ENCODE data around the gene GRIP1.

GRIP1 gene

GRCh38 chr12:66620688-66621087 lies 58.2 kb downstream of the GRIP1 start:
- no peak overlapping the region for H3K27ac Mint-ChIP-seq

GRCh38 chr12:66620026-66620425 lies 58.9 kb downstream of the GRIP1 start:
- peaks cover 28% of the 10 kb centered on the region for H3K4me1 Mint-ChIP-seq (ENCODE audit: low read depth)
- intact Hi-C loops (cut with micrococcal nuclease), result no loop called here
- H3K4me3 Mint-ChIP-seq, result no peak overlapping the region
- no peaks in the 10 kb centered on the region for H3K9me3 Mint-ChIP-seq
- no peaks in the 10 kb centered on the region for H3K27me3 Mint-ChIP-seq
- H3K27ac Mint-ChIP-seq, result no peak overlapping the region
- H3K36me3 Mint-ChIP-seq (ENCODE audit: low read depth), result no peaks in the 10 kb centered on the region

More at GRCh38 chr12:66620688-66621087, 58.2 kb downstream of the GRIP1 start:
- intact Hi-C loops (cut with micrococcal nuclease), result no loop called here
- H3K27me3 Mint-ChIP-seq, result no peaks in the 10 kb centered on the region
- H3K4me3 Mint-ChIP-seq, result no peak overlapping the region
- H3K9me3 Mint-ChIP-seq, result no peaks in the 10 kb centered on the region
- peaks cover 28% of the 10 kb centered on the region for H3K4me1 Mint-ChIP-seq (ENCODE audit: low read depth)
- H3K36me3 Mint-ChIP-seq (ENCODE audit: low read depth), result no peaks in the 10 kb centered on the region

- no peaks in the 10 kb centered on the region for H3K36me3 Mint-ChIP-seq (ENCODE audit: low read depth)
- intact Hi-C loops (cut with micrococcal nuclease), result no loop called here
- H3K4me3 Mint-ChIP-seq, result no peak overlapping the region
- peaks cover 24% of the 10 kb centered on the region for H3K4me1 Mint-ChIP-seq (ENCODE audit: low read depth)
- no peaks in the 10 kb centered on the region for H3K27me3 Mint-ChIP-seq
- no peaks in the 10 kb centered on the region for H3K9me3 Mint-ChIP-seq
- no peak overlapping the region for H3K27ac Mint-ChIP-seq
Measured at GRCh38 chr12:66617991-66618390, 60.9 kb downstream of the GRIP1 start.

- Mint-ChIP-seq H3K27ac (no peak overlapping the region), H3K4me3 (no peak overlapping the region), H3K4me1 (ENCODE audit: low read depth) (no peaks in the 10 kb centered on the region), H3K36me3 (ENCODE audit: low read depth) (no peaks in the 10 kb centered on the region), H3K9me3 (no peaks in the 10 kb centered on the region), H3K27me3 (no peaks in the 10 kb centered on the region)
- intact Hi-C loops (cut with micrococcal nuclease), result no loop called here
Measured at GRCh38 chr12:66612090-66612775, 66.6 kb downstream of the GRIP1 start.

GRCh38 chr12:66607147-66607546 lies 71.7 kb downstream of the GRIP1 start:
- Mint-ChIP-seq H3K9me3 (no peaks in the 10 kb centered on the region), H3K36me3 (ENCODE audit: low read depth) (no peaks in the 10 kb centered on the region), H3K27ac (no peak overlapping the region), H3K27me3 (no peaks in the 10 kb centered on the region), H3K4me1 (ENCODE audit: low read depth) (no peaks in the 10 kb centered on the region), H3K4me3 (no peak overlapping the region)
- intact Hi-C loops (cut with micrococcal nuclease), result no loop called here

GRCh38 chr12:66605293-66605692 lies 73.6 kb downstream of the GRIP1 start:
- no peak overlapping the region for H3K27ac Mint-ChIP-seq
- no peak overlapping the region for H3K4me3 Mint-ChIP-seq
- H3K27me3 Mint-ChIP-seq, result no peaks in the 10 kb centered on the region
- no peaks in the 10 kb centered on the region for H3K4me1 Mint-ChIP-seq (ENCODE audit: low read depth)
- no peaks in the 10 kb centered on the region for H3K9me3 Mint-ChIP-seq
- intact Hi-C loops (cut with micrococcal nuclease), result no loop called here
- H3K36me3 Mint-ChIP-seq (ENCODE audit: low read depth), result no peaks in the 10 kb centered on the region

- H3K27ac Mint-ChIP-seq, result no peak overlapping the region
- H3K27me3 Mint-ChIP-seq, result no peaks in the 10 kb centered on the region
- intact Hi-C loops (cut with micrococcal nuclease), result no loop called here
- no peaks in the 10 kb centered on the region for H3K9me3 Mint-ChIP-seq
- no peaks in the 10 kb centered on the region for H3K36me3 Mint-ChIP-seq (ENCODE audit: low read depth)
- H3K4me1 Mint-ChIP-seq (ENCODE audit: low read depth), result no peaks in the 10 kb centered on the region
- H3K4me3 Mint-ChIP-seq, result no peak overlapping the region
Measured at GRCh38 chr12:66603981-66604479, 74.8 kb downstream of the GRIP1 start.

GRCh38 chr12:66603461-66603860 lies 75.4 kb downstream of the GRIP1 start:
- Mint-ChIP-seq H3K4me1 (ENCODE audit: low read depth) (peaks cover 2% of the 10 kb centered on the region), H3K27ac (no peak overlapping the region), H3K9me3 (no peaks in the 10 kb centered on the region), H3K4me3 (no peak overlapping the region), H3K27me3 (no peaks in the 10 kb centered on the region), H3K36me3 (ENCODE audit: low read depth) (no peaks in the 10 kb centered on the region)
- intact Hi-C loops (cut with micrococcal nuclease), result no loop called here

- H3K27ac Mint-ChIP-seq, result no peak overlapping the region
- H3K9me3 Mint-ChIP-seq, result no peaks in the 10 kb centered on the region
- intact Hi-C loops (cut with micrococcal nuclease), result no loop called here
- no peaks in the 10 kb centered on the region for H3K27me3 Mint-ChIP-seq
- H3K4me1 Mint-ChIP-seq (ENCODE audit: low read depth), result peaks cover 6% of the 10 kb centered on the region
- no peak overlapping the region for H3K4me3 Mint-ChIP-seq
- no peaks in the 10 kb centered on the region for H3K36me3 Mint-ChIP-seq (ENCODE audit: low read depth)
Measured at GRCh38 chr12:66602483-66603143, 76.3 kb downstream of the GRIP1 start.

- H3K27ac Mint-ChIP-seq, result no peak overlapping the region
- no peaks in the 10 kb centered on the region for H3K27me3 Mint-ChIP-seq
- intact Hi-C loops (cut with micrococcal nuclease), result no loop called here
- H3K36me3 Mint-ChIP-seq (ENCODE audit: low read depth), result no peaks in the 10 kb centered on the region
- peaks cover 11% of the 10 kb centered on the region for H3K4me1 Mint-ChIP-seq (ENCODE audit: low read depth)
- H3K4me3 Mint-ChIP-seq, result no peak overlapping the region
- H3K9me3 Mint-ChIP-seq, result no peaks in the 10 kb centered on the region
Measured at GRCh38 chr12:66600903-66601302, 78.0 kb downstream of the GRIP1 start.

- Mint-ChIP-seq H3K27ac (no peak overlapping the region), H3K27me3 (no peaks in the 10 kb centered on the region), H3K4me3 (no peak overlapping the region), H3K4me1 (ENCODE audit: low read depth) (peaks cover 11% of the 10 kb centered on the region), H3K9me3 (no peaks in the 10 kb centered on the region), H3K36me3 (ENCODE audit: low read depth) (no peaks in the 10 kb centered on the region)
- intact Hi-C loops (cut with micrococcal nuclease), result no loop called here
Measured at GRCh38 chr12:66599816-66600215, 79.1 kb downstream of the GRIP1 start.

GRCh38 chr12:66598608-66599007 lies 80.3 kb downstream of the GRIP1 start:
- Mint-ChIP-seq H3K4me3 (no peak overlapping the region), H3K4me1 (ENCODE audit: low read depth) (peaks cover 11% of the 10 kb centered on the region), H3K27ac (no peak overlapping the region), H3K27me3 (no peaks in the 10 kb centered on the region), H3K9me3 (no peaks in the 10 kb centered on the region), H3K36me3 (ENCODE audit: low read depth) (no peaks in the 10 kb centered on the region)
- intact Hi-C loops (cut with micrococcal nuclease), result no loop called here

- Mint-ChIP-seq H3K4me1 (ENCODE audit: low read depth) (peaks cover 11% of the 10 kb centered on the region), H3K27me3 (no peaks in the 10 kb centered on the region), H3K9me3 (no peaks in the 10 kb centered on the region), H3K27ac (no peak overlapping the region), H3K36me3 (ENCODE audit: low read depth) (no peaks in the 10 kb centered on the region), H3K4me3 (no peak overlapping the region)
- intact Hi-C loops (cut with micrococcal nuclease), result no loop called here
Measured at GRCh38 chr12:66598079-66598478, 80.8 kb downstream of the GRIP1 start.

- no peak overlapping the region for H3K27ac Mint-ChIP-seq
- no peaks in the 10 kb centered on the region for H3K36me3 Mint-ChIP-seq (ENCODE audit: low read depth)
- intact Hi-C loops (cut with micrococcal nuclease), result no loop called here
- no peaks in the 10 kb centered on the region for H3K27me3 Mint-ChIP-seq
- peaks cover 11% of the 10 kb centered on the region for H3K4me1 Mint-ChIP-seq (ENCODE audit: low read depth)
- no peaks in the 10 kb centered on the region for H3K9me3 Mint-ChIP-seq
- no peak overlapping the region for H3K4me3 Mint-ChIP-seq
Measured at GRCh38 chr12:66596199-66596598, 82.7 kb downstream of the GRIP1 start.

- Mint-ChIP-seq H3K36me3 (ENCODE audit: low read depth) (no peaks in the 10 kb centered on the region), H3K4me1 (ENCODE audit: low read depth) (peaks cover 11% of the 10 kb centered on the region), H3K4me3 (no peak overlapping the region), H3K27me3 (no peaks in the 10 kb centered on the region), H3K27ac (no peak overlapping the region), H3K9me3 (no peaks in the 10 kb centered on the region)
- intact Hi-C loops (cut with micrococcal nuclease), result no loop called here
Measured at GRCh38 chr12:66594688-66595087, 84.2 kb downstream of the GRIP1 start.

All from dendritic cell treated with granulocyte-macrophage colony-stimulating factor and Interleukin-4, amounts not matched to agents 40 ng/mL and 50 ng/mL, for 4 days (primary cell).